NB4 (cell line): ENCODE data around the gene CEP128.

ENCODE experiments used
- POLR2A ChIP-seq: IDR thresholded peaks from 2 replicates; pipeline ENCODE4 v1.6.1; 2011; ENCODE audit warnings: mild to moderate bottlenecking; ENCODE audit not compliant: insufficient read length; ENCODE audit errors: extremely low read depth
- TF ChIP-seq, protein P1 (sequence below): IDR thresholded peaks from one replicate; pipeline ENCODE4 v1.5.1; 2012; ENCODE audit warnings: low read depth, low read length

DNA sequence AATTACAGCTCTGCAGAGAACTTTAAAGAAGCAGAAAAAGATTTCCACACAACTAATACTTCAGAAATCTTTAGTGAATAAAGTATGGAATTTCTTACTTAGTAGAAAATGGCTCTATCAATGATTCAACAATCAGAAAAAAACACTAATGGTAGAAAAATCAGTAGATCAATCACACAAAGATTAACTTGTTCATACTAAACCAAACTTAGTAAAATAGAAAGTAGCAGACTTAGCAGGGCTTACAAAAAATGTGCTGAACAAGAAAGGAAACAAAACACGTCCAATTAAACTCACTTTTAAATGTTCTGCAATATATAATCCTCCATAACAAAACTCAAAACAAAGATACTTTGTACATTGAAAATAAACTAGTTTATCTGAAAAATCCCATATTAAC lies 38.9 kb downstream of the CEP128 start:
- TF ChIP-seq, protein P1, sequence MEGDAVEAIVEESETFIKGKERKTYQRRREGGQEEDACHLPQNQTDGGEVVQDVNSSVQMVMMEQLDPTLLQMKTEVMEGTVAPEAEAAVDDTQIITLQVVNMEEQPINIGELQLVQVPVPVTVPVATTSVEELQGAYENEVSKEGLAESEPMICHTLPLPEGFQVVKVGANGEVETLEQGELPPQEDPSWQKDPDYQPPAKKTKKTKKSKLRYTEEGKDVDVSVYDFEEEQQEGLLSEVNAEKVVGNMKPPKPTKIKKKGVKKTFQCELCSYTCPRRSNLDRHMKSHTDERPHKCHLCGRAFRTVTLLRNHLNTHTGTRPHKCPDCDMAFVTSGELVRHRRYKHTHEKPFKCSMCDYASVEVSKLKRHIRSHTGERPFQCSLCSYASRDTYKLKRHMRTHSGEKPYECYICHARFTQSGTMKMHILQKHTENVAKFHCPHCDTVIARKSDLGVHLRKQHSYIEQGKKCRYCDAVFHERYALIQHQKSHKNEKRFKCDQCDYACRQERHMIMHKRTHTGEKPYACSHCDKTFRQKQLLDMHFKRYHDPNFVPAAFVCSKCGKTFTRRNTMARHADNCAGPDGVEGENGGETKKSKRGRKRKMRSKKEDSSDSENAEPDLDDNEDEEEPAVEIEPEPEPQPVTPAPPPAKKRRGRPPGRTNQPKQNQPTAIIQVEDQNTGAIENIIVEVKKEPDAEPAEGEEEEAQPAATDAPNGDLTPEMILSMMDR, result no peak
- no peak for TF ChIP-seq POLR2A
